ENCODE measurements around the gene DDTL. TPM values are rescaled to one million over a fixed set of nuclear protein-coding genes. Genes with fewer than 3 reads are reported as not detected.

The DDTL gene
- total RNA-seq, 1 experiment from 2014 or later, result not detected

- Histone ChIP-seq H3K4me3 (no peak overlapping the region), H3K27me3 (ENCODE audit: insufficient read depth, low read depth) (no peaks in the 10 kb centered on the region), H2AFZ (no peak overlapping the region), H4K20me1 (ENCODE audit: insufficient read depth) (no peaks in the 10 kb centered on the region), H3K27ac (no peak overlapping the region), H3K9me3 (ENCODE audit: insufficient read depth, low read depth) (no peaks in the 10 kb centered on the region), H3K9me2 (ENCODE audit: insufficient read depth) (no peaks in the 10 kb centered on the region), H3K4me1 (replicated peaks; ENCODE audit: insufficient read depth) (peaks cover 9% of the 10 kb centered on the region), H3K36me3 (ENCODE audit: low read depth) (no peaks in the 10 kb centered on the region), H3K79me2 (ENCODE audit: low read depth) (no peaks in the 10 kb centered on the region), H3F3A (ENCODE audit: insufficient read depth, low read depth) (peaks cover 22% of the 10 kb centered on the region), H3K4me2 (no peak overlapping the region)
- POLR2A ChIA-PET (ENCODE audit: unreplicated experiment), result no interaction called here
- CTCF ChIA-PET, result no interaction called here
- BruUV-seq (replicated peaks), result no TSS peak
- TF ChIP-seq CTCF (conservative IDR thresholded peaks at IDR 0.05), result no peak
- TF ChIP-seq EZH2 (IDR thresholded peaks at IDR 0.05; ENCODE audit: low read depth), result no peak
- intact Hi-C loops (cut with micrococcal nuclease; ENCODE audit: unreplicated experiment), result no loop called here
- DNase-seq, result no peak
These were observed 37.2 kb downstream of the DDTL start for GRCh38 chr22:24003887-24004286.

GRCh38 chr22:24005201-24005600 lies 38.5 kb downstream of the DDTL start, which contains the start of gene GSTT4:
TSS of gene GSTT4 (minus strand) at chr22:24005453. CDS start at chr22:24005356, 97 bp downstream.
- H3K79me2 ChIP-seq (ENCODE audit: low read depth), result no peaks in the 10 kb centered on the region
- POLR2A ChIA-PET (ENCODE audit: unreplicated experiment), result no interaction called here
- intact Hi-C loops (cut with micrococcal nuclease; ENCODE audit: unreplicated experiment), result no loop called here
- no peaks in the 10 kb centered on the region for H4K20me1 ChIP-seq (ENCODE audit: insufficient read depth)
- no peak within 1 kb of the TSS for H3K27ac ChIP-seq
- H3K36me3 ChIP-seq (ENCODE audit: low read depth), result no peaks in the 10 kb centered on the region
- BruUV-seq (replicated peaks), result no TSS peak
- H3K27me3 ChIP-seq (ENCODE audit: insufficient read depth, low read depth), result no peaks in the 10 kb centered on the region
- DNase-seq, result no peak
- H3K9me3 ChIP-seq (ENCODE audit: insufficient read depth, low read depth), result no peaks in the 10 kb centered on the region
- H3F3A ChIP-seq (ENCODE audit: insufficient read depth, low read depth), result peaks cover 22% of the 10 kb centered on the region
- CTCF ChIA-PET, result no interaction called here
- H3K4me1 ChIP-seq (replicated peaks; ENCODE audit: insufficient read depth), result peaks cover 4% of the 10 kb centered on the region
- H3K9me2 ChIP-seq (ENCODE audit: insufficient read depth), result no peaks in the 10 kb centered on the region
- no peak within 1 kb of the TSS for H3K4me3 ChIP-seq
- no peak within 1 kb of the TSS for H2AFZ ChIP-seq
- TF ChIP-seq EZH2 (IDR thresholded peaks at IDR 0.05; ENCODE audit: low read depth), result no peak
- H3K4me2 ChIP-seq, result no peak within 1 kb of the TSS

- no peak for DNase-seq
- Histone ChIP-seq H3K27ac (no peak overlapping the region), H3K79me2 (ENCODE audit: low read depth) (peaks cover under 1% of the 10 kb centered on the region; the same call in 1 of the 2 replicates), H4K20me1 (ENCODE audit: insufficient read depth) (no peaks in the 10 kb centered on the region), H2AFZ (no peak overlapping the region), H3K4me2 (no peak overlapping the region), H3K36me3 (ENCODE audit: low read depth) (no peaks in the 10 kb centered on the region), H3K4me3 (no peak overlapping the region), H3K27me3 (ENCODE audit: insufficient read depth, low read depth) (no peaks in the 10 kb centered on the region), H3K9me3 (ENCODE audit: insufficient read depth, low read depth) (no peaks in the 10 kb centered on the region), H3K4me1 (replicated peaks; ENCODE audit: insufficient read depth) (no peaks in the 10 kb centered on the region), H3K9me2 (ENCODE audit: insufficient read depth) (no peaks in the 10 kb centered on the region), H3F3A (ENCODE audit: insufficient read depth, low read depth) (peaks cover 16% of the 10 kb centered on the region; the same call in 1 of the 2 replicates)
- ChIA-PET POLR2A (ENCODE audit: unreplicated experiment) (no interaction called here), CTCF (interaction anchor here (0.6 kb wide), 1 partner anchor 12 kb away, joined by 3 read pairs; no protein-coding TSS in a partner anchor)
- TF ChIP-seq EZH2 (IDR thresholded peaks at IDR 0.05; ENCODE audit: low read depth) (no peak), CTCF (conservative IDR thresholded peaks at IDR 0.05) (no peak)
- intact Hi-C loops (cut with micrococcal nuclease; ENCODE audit: unreplicated experiment), result no loop called here
- no TSS peak for BruUV-seq (replicated peaks)
These were observed 39.7 kb downstream of the DDTL start for GRCh38 chr22:24006207-24006913.

All from PC-9 (cell line).